Measurements from ENCODE around the gene UMODL1.

The UMODL1 gene

DNA sequence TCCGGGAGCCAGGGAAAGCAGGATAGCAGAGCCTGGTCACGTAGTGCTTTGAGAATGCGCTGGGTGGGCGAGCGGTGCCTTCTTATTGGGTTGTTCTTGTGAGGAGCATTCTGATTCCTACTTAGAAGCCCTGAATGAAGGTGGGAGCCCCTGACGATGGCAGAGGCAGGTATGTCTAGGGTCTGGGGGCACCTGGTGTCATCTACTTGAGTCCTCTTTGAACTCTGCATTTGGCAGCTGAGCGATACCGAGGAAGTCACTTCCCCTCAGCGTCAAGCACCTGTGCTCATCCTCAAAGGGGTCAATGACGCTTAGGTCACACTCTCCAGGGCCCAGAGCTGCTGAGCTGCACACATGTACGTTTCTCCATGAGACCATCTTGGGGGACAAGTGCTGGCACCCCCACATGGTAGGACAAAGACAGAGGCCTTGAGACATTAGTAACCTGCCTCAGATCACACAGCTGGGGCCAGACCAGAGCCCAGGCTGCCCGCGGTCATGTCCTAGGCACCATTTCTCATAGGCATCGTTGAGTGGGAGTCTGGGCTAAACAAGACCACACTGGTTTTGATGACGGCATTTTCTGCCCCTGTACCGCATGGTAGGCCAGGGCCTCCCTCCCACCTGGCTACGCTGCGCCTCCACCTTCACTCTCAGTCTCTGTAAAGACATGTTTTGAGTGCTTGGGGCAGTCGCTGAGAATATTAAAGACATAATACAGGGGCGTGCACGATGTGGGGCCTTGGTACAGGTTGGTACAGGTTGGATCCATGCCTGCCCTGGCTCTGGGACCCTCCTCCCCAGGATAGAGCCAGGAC, 78.7 kb downstream of the UMODL1 start:
- no peak overlapping the region for H3K4me3 ChIP-seq (ENCODE audit: low read depth, low read length)
- no peaks in the 10 kb centered on the region for H3K27me3 ChIP-seq
- DNase-seq, result no peak
- H3K36me3 ChIP-seq, result no peaks in the 10 kb centered on the region
- TF ChIP-seq, protein P1, sequence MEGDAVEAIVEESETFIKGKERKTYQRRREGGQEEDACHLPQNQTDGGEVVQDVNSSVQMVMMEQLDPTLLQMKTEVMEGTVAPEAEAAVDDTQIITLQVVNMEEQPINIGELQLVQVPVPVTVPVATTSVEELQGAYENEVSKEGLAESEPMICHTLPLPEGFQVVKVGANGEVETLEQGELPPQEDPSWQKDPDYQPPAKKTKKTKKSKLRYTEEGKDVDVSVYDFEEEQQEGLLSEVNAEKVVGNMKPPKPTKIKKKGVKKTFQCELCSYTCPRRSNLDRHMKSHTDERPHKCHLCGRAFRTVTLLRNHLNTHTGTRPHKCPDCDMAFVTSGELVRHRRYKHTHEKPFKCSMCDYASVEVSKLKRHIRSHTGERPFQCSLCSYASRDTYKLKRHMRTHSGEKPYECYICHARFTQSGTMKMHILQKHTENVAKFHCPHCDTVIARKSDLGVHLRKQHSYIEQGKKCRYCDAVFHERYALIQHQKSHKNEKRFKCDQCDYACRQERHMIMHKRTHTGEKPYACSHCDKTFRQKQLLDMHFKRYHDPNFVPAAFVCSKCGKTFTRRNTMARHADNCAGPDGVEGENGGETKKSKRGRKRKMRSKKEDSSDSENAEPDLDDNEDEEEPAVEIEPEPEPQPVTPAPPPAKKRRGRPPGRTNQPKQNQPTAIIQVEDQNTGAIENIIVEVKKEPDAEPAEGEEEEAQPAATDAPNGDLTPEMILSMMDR (IDR thresholded peaks at IDR 0.05; ENCODE audit: low read depth, low read length), result no peak
- H3K4me1 ChIP-seq, result no peaks in the 10 kb centered on the region
- H3K9me3 ChIP-seq, result no peaks in the 10 kb centered on the region

DNA sequence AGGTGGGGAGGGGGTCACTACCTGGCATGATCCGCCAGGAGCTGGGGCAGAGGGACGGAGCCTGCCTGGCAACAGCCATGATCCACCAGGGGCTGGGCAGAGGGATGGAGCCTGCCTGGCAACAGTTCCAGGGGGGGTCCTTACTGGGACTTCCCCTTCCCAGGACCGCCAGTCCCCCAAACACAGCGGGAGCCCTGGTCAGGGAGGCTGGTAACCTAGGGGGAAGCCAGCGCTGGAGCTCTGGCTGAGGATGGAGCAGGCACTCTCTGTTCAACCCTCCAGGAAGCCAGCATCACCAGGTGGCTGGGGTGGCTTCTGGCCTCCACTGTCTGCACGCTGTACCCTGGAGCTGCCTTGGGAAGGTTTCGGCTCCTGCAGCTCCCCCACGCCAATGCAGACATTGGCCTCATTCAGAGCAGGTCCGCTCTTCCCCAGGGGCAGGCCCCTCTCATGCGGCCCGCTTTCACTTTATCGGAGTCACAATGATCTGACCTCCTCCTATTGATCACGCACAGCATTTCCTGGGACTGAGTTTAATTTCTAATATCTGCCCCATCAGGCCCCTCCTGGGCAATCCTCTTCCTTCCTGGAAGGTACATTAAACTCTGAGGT, 79.5 kb downstream of the UMODL1 start:
- H3K4me3 ChIP-seq (ENCODE audit: low read depth, low read length), result no peak overlapping the region
- no peaks in the 10 kb centered on the region for H3K27me3 ChIP-seq
- DNase-seq, result no peak
- no peaks in the 10 kb centered on the region for H3K9me3 ChIP-seq
- H3K36me3 ChIP-seq, result no peaks in the 10 kb centered on the region
- H3K4me1 ChIP-seq, result no peaks in the 10 kb centered on the region
- TF ChIP-seq, protein P1 (IDR thresholded peaks at IDR 0.05; ENCODE audit: low read depth, low read length), result no peak

DNA sequence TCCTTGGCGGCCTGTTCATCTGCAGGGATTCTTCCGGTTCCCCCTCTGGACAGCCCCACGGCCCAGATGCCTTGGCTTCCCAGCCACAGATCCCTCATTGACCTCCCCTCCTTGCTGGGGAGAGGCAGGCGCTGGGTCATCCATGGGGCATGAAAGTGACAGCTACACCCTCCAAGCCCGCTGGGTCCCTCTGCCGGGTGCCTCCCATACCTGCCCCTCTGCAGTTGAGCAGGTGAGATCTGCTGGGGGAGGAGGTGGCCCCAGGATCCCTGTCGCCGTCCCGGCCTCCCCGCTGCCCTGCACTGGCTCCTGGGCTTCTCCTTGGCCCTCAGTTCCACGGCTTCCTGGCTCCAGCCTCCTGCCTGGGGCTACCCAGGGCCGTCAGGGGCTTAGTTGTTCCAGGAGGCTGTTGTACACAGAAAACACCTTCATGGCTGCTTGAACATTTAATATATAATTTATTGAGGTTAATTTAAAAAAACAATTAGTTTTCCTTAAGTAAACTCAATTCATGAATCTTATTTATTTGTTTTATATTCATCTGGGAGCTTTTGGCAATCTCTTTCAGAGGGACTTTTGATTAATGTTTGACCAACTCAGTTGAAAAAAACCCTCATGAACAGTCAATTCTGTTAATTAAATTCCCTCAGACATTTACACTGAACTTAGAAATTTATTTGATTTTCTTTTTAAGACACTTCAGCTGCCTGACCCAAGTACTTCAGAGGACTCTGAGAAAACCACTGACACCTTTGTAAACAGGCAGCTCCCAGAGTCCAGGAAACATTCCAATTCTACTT, 80.2 kb downstream of the UMODL1 start:
- DNase-seq, result no peak
- H3K4me1 ChIP-seq, result no peaks in the 10 kb centered on the region
- H3K36me3 ChIP-seq, result no peaks in the 10 kb centered on the region
- TF ChIP-seq, protein P1 (IDR thresholded peaks at IDR 0.05; ENCODE audit: low read depth, low read length), result no peak
- no peaks in the 10 kb centered on the region for H3K9me3 ChIP-seq
- H3K4me3 ChIP-seq (ENCODE audit: low read depth, low read length), result no peak overlapping the region
- no peaks in the 10 kb centered on the region for H3K27me3 ChIP-seq

DNA sequence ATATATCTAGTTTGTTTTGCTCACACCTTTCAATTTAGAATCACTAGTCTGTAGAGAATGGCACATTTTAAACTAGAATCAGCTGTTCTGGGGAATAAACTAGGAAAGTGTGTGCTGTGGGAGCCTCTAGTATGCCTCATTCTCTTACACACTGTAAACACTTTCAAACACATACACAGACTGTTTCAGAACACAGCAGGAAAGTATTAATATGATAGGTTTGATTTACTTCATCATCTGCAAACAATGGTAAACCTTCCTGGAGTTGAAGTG, 80.8 kb downstream of the UMODL1 start:
- TF ChIP-seq, protein P1 (IDR thresholded peaks at IDR 0.05; ENCODE audit: low read depth, low read length), result no peak
- Histone ChIP-seq H3K27me3 (no peaks in the 10 kb centered on the region), H3K36me3 (no peaks in the 10 kb centered on the region), H3K4me3 (ENCODE audit: low read depth, low read length) (no peak overlapping the region), H3K9me3 (no peaks in the 10 kb centered on the region), H3K4me1 (peaks cover 4% of the 10 kb centered on the region)
- DNase-seq, result no peak

DNA sequence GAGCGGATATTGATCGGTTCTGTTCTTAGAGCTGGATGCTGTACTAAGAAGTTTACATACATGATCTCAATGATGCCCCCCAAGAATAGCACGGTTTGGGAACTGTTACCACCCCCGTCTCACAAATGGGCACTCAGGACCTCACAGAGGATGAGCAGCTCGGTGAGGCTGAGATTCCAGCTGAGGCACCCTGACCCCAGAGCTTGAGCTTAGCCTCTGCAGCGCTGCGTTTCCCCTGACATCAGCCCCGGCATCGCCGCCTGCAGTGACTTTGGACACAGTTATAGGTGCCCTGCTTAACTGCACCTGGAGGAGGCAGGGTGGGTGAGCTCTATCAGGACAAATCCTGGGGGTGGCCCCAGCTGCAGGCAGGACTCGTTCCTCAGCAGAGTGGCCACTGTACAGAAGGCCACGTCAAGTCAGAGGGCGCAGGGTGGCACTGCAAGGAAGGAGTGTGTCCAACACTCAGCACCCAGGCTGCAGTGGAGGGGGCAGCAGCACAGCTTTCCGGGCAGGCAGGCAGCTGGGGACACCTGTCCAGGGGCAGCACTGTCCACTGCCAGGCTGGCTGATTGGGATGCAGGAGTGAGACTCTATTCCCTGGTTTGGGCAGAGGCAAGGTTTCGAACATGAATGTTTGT, 82.0 kb downstream of the UMODL1 start:
- Histone ChIP-seq H3K4me3 (ENCODE audit: low read depth, low read length) (no peak overlapping the region), H3K9me3 (no peaks in the 10 kb centered on the region), H3K4me1 (peaks cover 12% of the 10 kb centered on the region), H3K27me3 (no peaks in the 10 kb centered on the region), H3K36me3 (no peaks in the 10 kb centered on the region)
- DNase-seq, result no peak
- TF ChIP-seq, protein P1 (IDR thresholded peaks at IDR 0.05; ENCODE audit: low read depth, low read length), result no peak

Data from BE2C (cell line).